Stimulated activated CD4-positive, alpha-beta T cell treated with anti-CD3 and anti-CD28 coated beads, TNF-alpha, amount 100 ng/mL, for 48 hours (primary cell): ENCODE measurements around the gene TRIP6.
"Not testable (repeated sequence)": the region's sequence is repeated elsewhere in the genome, so short reads cannot be mapped to it uniquely, and the experiment has no call there.

Experiments used
- DNase-seq, 3 donors: peaks; one replicate each; pipeline ENCODE4 v3.0.0-alpha.2; 2020; ENCODE audit warnings: low read depth in 3 of 3

TRIP6 gene

GRCh38 chr7:100837099-100837836 lies 29.9 kb upstream of the TRIP6 start:
- peak; percentile 52 to 71 (median 69) for DNase-seq

- DNase-seq, result no peak
Measured at GRCh38 chr7:100839361-100839760, 27.8 kb upstream of the TRIP6 start.

- no peak for DNase-seq
Measured at GRCh38 chr7:100840470-100841100, 26.6 kb upstream of the TRIP6 start.

GRCh38 chr7:100847360-100847759 lies 19.8 kb upstream of the TRIP6 start:
- DNase-seq, result no peak

DNA sequence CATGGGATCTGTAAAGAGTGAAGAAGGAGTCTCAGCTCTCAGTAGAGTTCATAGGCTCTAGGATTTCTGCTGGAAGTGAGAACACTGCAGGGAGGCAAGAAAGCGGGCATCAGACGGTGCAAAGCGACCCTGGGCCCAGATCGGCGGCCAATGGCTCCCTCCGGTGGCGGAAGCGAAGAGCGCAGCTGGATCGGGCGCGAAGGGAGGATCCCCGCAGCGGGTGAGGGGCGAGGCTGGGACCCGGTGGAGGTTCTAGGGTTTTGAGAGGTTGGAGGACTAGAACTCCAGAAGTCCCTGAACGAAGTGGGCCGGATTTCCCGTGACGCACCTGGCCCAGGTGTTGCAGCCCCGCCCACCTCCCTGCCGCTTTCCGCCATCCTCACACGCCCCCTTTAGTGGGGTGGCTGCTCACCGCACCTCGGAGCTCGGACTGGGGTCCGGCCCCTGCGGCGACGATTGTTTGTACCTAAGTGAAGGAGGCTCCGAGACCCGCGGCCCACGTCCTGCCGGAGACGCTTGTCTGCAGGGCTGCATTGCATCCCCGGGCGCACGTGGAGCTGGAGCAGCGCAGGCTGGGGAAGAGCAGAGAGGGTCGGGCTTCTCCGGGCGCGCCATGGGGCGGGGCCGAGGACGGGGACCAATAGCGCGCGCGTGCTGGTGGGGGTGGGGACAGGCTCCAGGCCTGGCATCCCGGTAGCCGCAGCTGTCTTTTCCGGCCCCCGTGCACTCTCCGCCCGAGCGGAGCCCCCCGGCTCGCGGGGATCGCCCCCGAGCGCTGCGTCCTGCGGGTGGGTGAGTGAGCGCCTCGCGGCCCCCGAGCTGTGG lies 14.9 kb upstream of the TRIP6 start, which contains the start of gene SLC12A9:
Gene SLC12A9, plus strand, starts transcription at position 666 of the 825 bp plus-strand sequence. CDS start 1,485 bp downstream, outside the sequence.
- DNase-seq, result peak; percentile 69 to 89 (median 75)

DNA sequence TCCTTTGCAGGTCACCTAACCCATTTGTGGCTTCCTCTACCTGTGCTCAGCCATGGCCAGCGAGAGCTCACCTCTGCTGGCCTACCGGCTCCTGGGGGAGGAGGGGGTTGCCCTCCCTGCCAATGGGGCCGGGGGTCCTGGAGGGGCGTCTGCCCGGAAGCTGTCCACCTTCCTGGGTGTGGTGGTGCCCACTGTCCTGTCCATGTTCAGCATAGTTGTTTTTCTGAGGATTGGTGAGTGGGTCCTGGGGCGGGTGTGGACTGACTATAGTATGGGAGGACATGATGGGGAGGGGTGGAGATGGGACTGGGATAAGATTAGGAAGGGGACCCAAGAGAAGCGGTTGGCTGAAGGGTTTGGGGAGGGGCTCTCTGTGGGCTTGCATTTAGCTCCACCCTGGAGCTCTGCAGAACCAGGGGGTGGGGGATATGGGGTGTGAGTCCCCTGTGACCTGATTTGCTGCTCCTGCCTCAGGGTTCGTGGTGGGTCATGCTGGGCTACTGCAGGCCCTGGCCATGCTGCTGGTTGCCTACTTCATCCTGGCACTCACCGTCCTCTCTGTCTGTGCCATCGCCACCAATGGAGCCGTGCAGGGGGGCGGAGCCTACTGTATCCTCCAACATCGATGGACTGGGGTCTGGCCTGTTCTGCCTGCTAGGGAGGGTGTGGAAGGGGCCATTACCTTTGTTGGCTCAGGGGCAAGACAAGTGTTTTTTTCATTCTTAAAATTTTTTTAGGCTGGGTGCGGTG lies 12.9 kb upstream of the TRIP6 start:
- DNase-seq, result no peak

DNA sequence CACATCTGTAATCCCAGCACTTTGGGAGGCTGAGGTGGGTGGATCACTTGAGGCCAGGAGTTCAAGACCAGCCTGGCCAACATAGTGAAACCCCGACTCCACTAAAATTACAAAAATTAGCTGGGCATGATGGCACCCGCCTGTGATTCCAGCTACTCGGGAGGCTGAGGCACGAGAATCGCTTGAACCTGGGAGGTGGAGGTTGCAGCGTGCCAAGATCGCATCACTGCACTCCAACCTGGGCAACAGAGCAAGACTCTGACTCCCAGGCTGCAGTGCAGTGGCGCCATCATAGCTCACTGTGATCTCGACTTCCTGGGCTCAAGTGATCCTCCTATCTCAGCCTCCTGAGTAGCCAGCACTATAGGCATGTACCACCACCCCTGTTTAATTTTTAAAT lies 12.3 kb upstream of the TRIP6 start:
- not testable (repeated sequence) for DNase-seq

DNA sequence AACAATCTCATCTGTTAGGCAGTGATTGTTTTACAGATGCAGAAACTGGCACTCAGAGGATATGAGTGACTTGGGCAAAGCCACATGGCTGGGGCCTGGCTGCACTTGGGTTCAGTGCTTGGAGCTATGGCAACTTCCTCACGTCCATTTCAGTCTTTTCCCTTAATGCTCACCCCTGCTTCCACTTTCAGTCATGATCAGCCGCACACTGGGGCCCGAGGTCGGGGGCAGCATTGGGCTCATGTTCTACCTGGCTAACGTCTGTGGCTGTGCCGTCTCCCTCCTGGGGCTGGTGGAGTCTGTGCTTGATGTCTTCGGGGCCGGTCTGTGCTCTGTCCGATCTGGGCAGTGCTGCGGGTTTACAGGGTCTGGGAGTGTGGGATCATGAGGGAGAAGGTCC lies 11.7 kb upstream of the TRIP6 start:
- no peak for DNase-seq

DNA sequence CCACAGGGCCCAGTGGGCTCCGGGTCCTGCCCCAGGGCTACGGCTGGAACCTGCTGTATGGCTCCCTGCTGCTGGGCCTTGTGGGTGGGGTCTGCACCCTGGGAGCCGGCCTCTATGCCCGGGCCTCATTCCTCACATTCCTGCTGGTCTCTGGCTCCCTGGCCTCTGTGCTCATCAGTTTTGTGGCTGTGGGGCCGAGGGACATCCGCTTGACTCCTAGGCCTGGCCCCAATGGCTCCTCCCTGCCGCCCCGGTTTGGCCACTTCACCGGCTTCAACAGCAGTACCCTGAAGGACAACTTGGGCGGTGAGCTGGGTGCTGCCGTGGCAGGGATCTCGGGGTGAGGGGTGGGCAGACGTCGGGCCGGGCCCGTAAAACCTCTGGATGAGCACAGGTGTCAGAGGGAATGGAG lies 10.3 kb upstream of the TRIP6 start:
- no peak for DNase-seq

DNA sequence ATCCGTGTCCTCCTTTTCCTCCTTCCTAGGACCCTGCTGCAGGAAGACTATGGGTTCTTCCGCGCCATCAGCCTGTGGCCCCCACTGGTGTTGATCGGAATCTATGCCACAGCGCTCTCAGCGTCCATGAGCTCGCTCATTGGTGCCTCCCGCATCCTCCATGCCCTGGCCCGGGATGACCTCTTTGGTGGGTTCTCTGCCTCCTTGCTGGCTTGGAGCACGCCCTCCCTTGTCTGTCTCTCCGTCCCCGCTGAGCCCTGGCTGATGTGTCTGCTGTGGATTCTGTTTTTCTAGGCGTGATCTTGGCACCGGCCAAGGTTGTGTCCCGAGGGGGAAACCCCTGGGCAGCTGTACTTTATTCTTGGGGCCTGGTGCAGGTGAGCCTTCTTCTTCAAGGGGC lies 7.3 kb upstream of the TRIP6 start:
- no peak for DNase-seq

- DNase-seq, result no peak
Measured at GRCh38 chr7:100860702-100861615, 6.2 kb upstream of the TRIP6 start.

- DNase-seq, result no peak
Measured at GRCh38 chr7:100861616-100861985, 5.6 kb upstream of the TRIP6 start.

- DNase-seq, result no peak
Measured at GRCh38 chr7:100863406-100863950, 3.7 kb upstream of the TRIP6 start.

DNA sequence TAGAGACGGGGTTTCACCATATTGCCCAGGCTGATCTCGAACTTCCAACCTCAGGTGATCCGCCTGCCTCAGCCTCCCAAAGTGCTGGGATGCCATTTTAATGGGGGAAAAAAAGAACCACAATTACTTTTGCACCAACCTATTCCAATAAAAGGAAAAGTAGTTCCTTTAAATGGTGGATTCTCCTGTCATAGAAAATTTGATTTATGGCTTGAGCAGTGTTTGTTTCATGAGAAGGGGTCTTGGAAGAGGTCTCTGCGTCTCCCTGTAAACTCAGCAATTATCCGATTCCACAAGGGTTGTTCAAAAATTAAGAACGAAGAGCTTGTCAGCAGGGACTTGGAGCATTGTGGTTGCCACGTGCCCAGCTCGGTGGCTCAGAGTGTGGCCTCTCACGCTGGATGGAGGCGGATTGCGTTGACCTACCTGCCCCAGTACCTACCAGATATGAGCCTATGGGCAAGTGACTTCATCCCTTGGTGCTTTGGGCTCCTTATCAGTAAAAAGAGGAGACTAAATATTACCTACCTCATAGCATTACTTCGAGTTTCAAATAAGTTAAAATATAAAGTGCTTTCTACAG lies 2.8 kb upstream of the TRIP6 start:
- no peak for DNase-seq

- no peak for DNase-seq
Measured at GRCh38 chr7:100865372-100865911, 1.7 kb upstream of the TRIP6 start.

- DNase-seq, result no peak
Measured at GRCh38 chr7:100865938-100866728, 1.1 kb upstream of the TRIP6 start.

DNA sequence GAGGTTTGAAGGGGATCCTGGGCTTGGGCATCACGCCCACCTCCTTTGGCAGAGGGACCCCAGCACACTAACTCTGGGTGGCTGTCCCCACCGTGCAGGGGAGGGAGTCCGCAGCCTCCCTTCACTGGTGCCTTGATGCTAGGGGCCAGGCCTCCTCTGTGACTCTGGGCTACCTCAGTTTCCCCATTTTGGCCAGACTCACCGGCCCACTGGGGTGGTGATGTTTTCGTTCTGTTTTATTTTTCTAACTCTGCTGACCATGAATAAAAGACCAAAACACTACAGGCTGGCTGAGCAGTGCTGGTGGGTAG lies 503 bp upstream of the TRIP6 start:
- no peak for DNase-seq

DNA sequence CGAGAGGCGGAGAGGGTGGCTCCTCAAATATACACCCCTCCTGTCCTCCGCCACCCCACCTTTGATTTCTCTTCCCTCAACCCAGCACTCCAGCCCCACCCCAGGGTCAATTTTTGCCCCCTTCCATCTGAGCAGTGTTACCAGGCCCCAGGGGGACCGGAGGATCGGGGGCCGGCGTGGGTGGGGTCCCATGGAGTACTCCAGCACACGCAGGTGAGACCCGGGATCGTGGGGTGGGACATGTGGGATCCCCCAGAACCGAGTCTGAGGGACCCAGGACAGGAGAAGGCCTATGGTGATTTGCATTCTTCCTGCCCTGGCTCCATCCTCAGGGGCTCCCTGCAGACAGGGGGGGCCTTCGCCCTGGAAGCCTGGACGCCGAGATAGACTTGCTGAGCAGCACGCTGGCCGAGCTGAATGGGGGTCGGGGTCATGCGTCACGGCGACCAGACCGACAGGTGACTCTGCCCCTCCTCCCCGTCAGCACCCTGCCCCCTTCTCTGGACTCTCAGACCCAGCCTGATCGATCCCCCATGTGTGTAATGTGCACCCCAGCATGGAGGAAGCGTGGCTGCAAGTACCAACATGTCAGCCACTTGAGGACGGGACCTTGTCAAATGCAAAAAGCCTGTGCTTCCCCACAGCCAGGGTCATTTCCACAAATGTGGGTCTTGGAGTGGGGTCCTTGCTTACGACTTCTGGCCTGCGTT lies 744 bp downstream of the TRIP6 start:
- no peak for DNase-seq
